ENCODE data around the gene PPP1R15B.

PPP1R15B gene

DNA sequence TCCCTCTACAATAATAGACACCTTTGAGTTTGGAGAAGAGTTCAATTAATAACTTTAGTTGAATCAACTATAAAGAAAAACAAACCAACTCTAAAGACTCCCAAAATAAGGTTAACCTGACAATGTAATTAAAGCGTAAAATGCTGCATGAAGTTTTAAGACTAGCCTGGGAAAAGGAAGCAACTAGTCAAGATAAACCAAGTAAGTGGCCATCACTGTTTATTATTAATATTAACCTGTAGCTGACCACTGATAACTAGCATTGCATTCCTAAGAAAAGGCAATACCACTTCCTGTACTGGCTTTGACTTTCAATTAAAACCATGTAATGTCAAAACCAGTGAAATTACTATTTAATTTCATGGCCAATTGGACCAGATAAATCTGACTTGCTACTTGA, 3.0 kb downstream of the PPP1R15B start:
- no peak for DNase-seq (ENCODE audit: low read depth)
- no peak for TF ChIP-seq CTCF (IDR thresholded peaks at IDR 0.05; ENCODE audit: control insufficient read depth, insufficient read depth, low read depth, low read length, missing control alignments)
- peak overlapping the region; percentile 72 for H3K4me3 ChIP-seq (ENCODE audit: control insufficient read depth, low read depth, low read length)

DNA sequence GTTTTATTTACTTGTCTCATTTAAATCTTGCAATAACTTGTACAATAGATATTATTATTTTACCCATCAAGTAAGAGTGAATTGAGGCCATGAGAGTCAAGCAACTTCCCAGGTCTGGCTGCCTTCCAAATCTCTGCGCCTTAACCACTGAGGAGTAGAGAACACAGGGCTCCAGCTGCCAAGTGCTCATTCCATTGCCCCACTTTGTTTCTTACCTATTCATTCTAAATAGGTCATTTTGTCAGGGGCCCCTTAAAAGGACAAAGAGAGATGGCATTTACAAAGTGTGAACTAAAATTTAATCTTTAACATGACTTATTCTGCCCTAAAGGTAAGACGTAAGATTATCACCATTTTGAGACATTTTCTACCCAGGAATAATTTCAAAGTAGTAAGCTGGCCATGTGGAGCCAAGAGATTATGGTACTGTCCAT, 3.5 kb downstream of the PPP1R15B start:
- TF ChIP-seq CTCF (IDR thresholded peaks at IDR 0.05; ENCODE audit: control insufficient read depth, insufficient read depth, low read depth, low read length, missing control alignments), result no peak
- no peak for DNase-seq (ENCODE audit: low read depth)
- H3K4me3 ChIP-seq (ENCODE audit: control insufficient read depth, low read depth, low read length), result peak overlapping the region; percentile 72

GRCh38 chr1:204407295-204407971, 4.2 kb downstream of the PPP1R15B start:
- TF ChIP-seq CTCF (IDR thresholded peaks at IDR 0.05; ENCODE audit: control insufficient read depth, insufficient read depth, low read depth, low read length, missing control alignments), result no peak
- no peak for DNase-seq (ENCODE audit: low read depth)
- peak overlapping the region; percentile 72 for H3K4me3 ChIP-seq (ENCODE audit: control insufficient read depth, low read depth, low read length)

GRCh38 chr1:204406621-204407020, 5.0 kb downstream of the PPP1R15B start:
- peak overlapping the region; percentile 39 for H3K4me3 ChIP-seq (ENCODE audit: control insufficient read depth, low read depth, low read length)
- no peak for TF ChIP-seq CTCF (IDR thresholded peaks at IDR 0.05; ENCODE audit: control insufficient read depth, insufficient read depth, low read depth, low read length, missing control alignments)
- no peak for DNase-seq (ENCODE audit: low read depth)

GRCh38 chr1:204405988-204406387, 5.6 kb downstream of the PPP1R15B start:
- no peak for DNase-seq (ENCODE audit: low read depth)

GRCh38 chr1:204404629-204405028, 7.0 kb downstream of the PPP1R15B start:
- DNase-seq (ENCODE audit: low read depth), result no peak
- no peak for TF ChIP-seq CTCF (IDR thresholded peaks at IDR 0.05; ENCODE audit: control insufficient read depth, insufficient read depth, low read depth, low read length, missing control alignments)
- H3K4me3 ChIP-seq (ENCODE audit: control insufficient read depth, low read depth, low read length), result no peak overlapping the region

More at GRCh38 chr1:204405988-204406387, 5.6 kb downstream of the PPP1R15B start:
- no peak for TF ChIP-seq CTCF (IDR thresholded peaks at IDR 0.05; ENCODE audit: control insufficient read depth, insufficient read depth, low read depth, low read length, missing control alignments)
- no peak overlapping the region for H3K4me3 ChIP-seq (ENCODE audit: control insufficient read depth, low read depth, low read length)

Data from AG09309 (cell line).